Kidney (tissue), 14 donors: ENCODE data around the gene KRT83. TPM values are rescaled to one million over a fixed set of nuclear protein-coding genes. Genes with fewer than 3 reads are reported as not detected.

Experiments
- DNase-seq, 5 donors: peaks; one replicate each; pipeline ENCODE4 v3.0.0-alpha.2; 2013 to 2020
- FAIRE-seq: peaks from 2 replicates; lab custom pipeline; 2012; peaks lifted over from hg19 to GRCh38; lab: Jason Lieb, UNC
- H3K27ac ChIP-seq, 2 donors: one replicate each; pipeline ENCODE4 v1.7.0; 2013; ENCODE audit warnings: low read depth in 2 of 2, low read length in 2 of 2, inconsistent platforms in 1 of 2
- H3K27me3 ChIP-seq: one replicate; pipeline ENCODE4 v1.7.1; 2013; ENCODE audit warnings: low read length, inconsistent platforms; ENCODE audit not compliant: control insufficient read depth, insufficient read depth
- H3K36me3 ChIP-seq, 3 donors: one replicate each; pipeline versions ENCODE4 v1.7.0 to v1.7.1; 2013; ENCODE audit warnings: low read length in 3 of 3, control low read depth in 1 of 3, inconsistent platforms in 1 of 3; ENCODE audit not compliant: insufficient read depth in 3 of 3, control insufficient read depth in 2 of 3
- H3K4me1 ChIP-seq, 3 donors: one replicate each; pipeline versions ENCODE4 v1.7.0 to v1.7.1; 2013; ENCODE audit warnings: low read length in 3 of 3, inconsistent platforms in 1 of 3, low read depth in 1 of 3; ENCODE audit not compliant: control insufficient read depth in 2 of 3, insufficient read depth in 2 of 3
- H3K4me3 ChIP-seq, 3 donors: one replicate each; pipeline versions ENCODE4 v1.7.0 to v1.8.1; 2013; ENCODE audit warnings: low read length in 3 of 3, control low read depth in 1 of 3, inconsistent platforms in 1 of 3
- H3K9ac ChIP-seq, 3 donors: one replicate each; pipeline versions ENCODE4 v1.7.0 to v1.7.1; 2013; ENCODE audit warnings: low read length in 3 of 3, control low read depth in 1 of 3, inconsistent platforms in 1 of 3
- H3K9me3 ChIP-seq, 3 donors: one replicate each; pipeline versions ENCODE4 v1.7.0 to v1.7.1; 2013; ENCODE audit warnings: low read length in 3 of 3, control low read depth in 1 of 3, inconsistent platforms in 1 of 3; ENCODE audit not compliant: control insufficient read depth in 2 of 3, insufficient read depth in 1 of 3
- intact Hi-C: fragments of 100-400 bp; cut with DNase I; formaldehyde crosslinking; loops from one replicate; pipeline ENCODE4 v1.11.1; 2022
- polyA plus RNA-seq: library from polyadenylated mRNA; stranded (reverse); fragments of 350-450 nt; fragmentation: Illumina TruSeq; extraction: RNeasy Lipid Tissue Mini Kit (QIAGEN cat#74804); gene quantifications from one replicate; pipeline ENCODE4 v1.2.3, GENCODE V29; 2014; ENCODE audit warnings: low read depth, low replicate concordance; ENCODE audit not compliant: insufficient read depth
- total RNA-seq: library from RNA; stranded (reverse); fragmentation: NEBNext Ultra II Directional; extraction: Animal tissue kit (Norgen Biotek cat#: 25700); gene quantifications from one replicate; pipeline ENCODE4 v1.2.1, GENCODE V29; 2021
- TF ChIP-seq, protein P1 (sequence below): IDR thresholded peaks from 3 replicates; pipeline ENCODE4 v1.5.1; 2012; ENCODE audit warnings: mild to moderate bottlenecking, moderate library complexity, borderline replicate concordance; ENCODE audit not compliant: insufficient read depth; ENCODE audit errors: extremely low read depth
- donor health status: control.
- donor health status: control.
- donor health status: control.
- donor health status: control.
- donor health status: control.
- donor health status: DM: yes; HTN: yes; CAD: no.
- donor health status: Normal renal cell carcinoma (clear cell type).

KRT83 gene
- total and polyA plus RNA-seq, 2 donors from 2014 or later: not detected

- no peak for FAIRE-seq
Measured at GRCh38 chr12:52331039-52331438, 9.8 kb upstream of the KRT83 start.

GRCh38 chr12:52327830-52328500 is 6.8 kb upstream of the KRT83 start:
- TF ChIP-seq, protein P1, sequence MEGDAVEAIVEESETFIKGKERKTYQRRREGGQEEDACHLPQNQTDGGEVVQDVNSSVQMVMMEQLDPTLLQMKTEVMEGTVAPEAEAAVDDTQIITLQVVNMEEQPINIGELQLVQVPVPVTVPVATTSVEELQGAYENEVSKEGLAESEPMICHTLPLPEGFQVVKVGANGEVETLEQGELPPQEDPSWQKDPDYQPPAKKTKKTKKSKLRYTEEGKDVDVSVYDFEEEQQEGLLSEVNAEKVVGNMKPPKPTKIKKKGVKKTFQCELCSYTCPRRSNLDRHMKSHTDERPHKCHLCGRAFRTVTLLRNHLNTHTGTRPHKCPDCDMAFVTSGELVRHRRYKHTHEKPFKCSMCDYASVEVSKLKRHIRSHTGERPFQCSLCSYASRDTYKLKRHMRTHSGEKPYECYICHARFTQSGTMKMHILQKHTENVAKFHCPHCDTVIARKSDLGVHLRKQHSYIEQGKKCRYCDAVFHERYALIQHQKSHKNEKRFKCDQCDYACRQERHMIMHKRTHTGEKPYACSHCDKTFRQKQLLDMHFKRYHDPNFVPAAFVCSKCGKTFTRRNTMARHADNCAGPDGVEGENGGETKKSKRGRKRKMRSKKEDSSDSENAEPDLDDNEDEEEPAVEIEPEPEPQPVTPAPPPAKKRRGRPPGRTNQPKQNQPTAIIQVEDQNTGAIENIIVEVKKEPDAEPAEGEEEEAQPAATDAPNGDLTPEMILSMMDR: no peak
- Histone ChIP-seq H3K4me3 (no peak overlapping the region), H3K27me3 (no peaks in the 10 kb centered on the region), H3K9me3 (no peaks in the 10 kb centered on the region), H3K9ac (no peak overlapping the region), H3K27ac (no peak overlapping the region), H3K4me1 (no peaks in the 10 kb centered on the region), H3K36me3 (no peaks in the 10 kb centered on the region)
- DNase-seq (peak in 1 of 5 donors; percentile 64), FAIRE-seq (no peak)
- intact Hi-C loops: loop anchor here (5.0 kb wide), 1 partner anchor 171 kb away; no protein-coding TSS in a partner anchor

More at GRCh38 chr12:52331039-52331438, 9.8 kb upstream of the KRT83 start:
- intact Hi-C loops: no loop called here
- Histone ChIP-seq H3K9ac (no peak overlapping the region), H3K27ac (no peak overlapping the region), H3K4me1 (no peaks in the 10 kb centered on the region), H3K4me3 (no peak overlapping the region), H3K27me3 (no peaks in the 10 kb centered on the region), H3K9me3 (peaks cover 0 to 3% (median 0%) of the 10 kb centered on the region in 3 donors), H3K36me3 (no peaks in the 10 kb centered on the region)
- peak in 1 of 5 donors; percentile 17 for DNase-seq
- TF ChIP-seq, protein P1: no peak

DNA sequence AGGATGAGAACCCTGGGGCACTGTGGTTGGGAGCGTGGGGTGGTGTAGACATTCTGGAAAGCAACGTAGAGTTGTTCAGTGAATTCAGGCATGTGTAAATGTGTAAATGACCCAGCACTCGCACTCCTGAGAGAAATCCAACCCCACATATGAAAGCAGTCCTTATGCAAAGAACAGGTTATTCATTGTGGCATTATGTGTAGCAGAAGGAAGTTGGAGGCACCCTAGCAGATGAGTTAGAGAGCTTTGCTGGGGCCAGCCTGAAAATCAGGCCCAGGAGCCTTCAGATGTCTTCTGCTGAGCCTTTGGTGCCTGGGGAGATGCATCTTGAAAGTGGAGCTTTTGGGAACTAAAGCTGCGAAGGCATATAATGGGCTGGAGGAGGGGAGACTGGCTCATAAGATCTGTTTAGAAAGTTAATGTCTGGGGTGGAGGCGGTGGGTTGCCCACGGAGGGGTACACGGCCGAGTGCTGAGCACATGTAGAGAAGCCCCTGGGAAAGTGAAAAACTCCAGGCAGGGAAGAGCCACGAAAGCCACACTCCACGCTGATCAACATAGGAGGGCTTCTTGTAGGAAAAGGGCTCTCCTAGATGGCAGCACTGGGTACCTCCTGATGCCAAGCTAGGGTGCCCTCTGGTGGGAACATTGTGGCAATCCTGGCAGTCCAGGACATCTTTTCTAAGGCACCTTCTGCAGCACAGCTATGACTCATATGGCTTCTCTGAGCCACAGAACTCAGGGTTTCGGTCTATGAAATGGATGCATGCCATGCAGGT is 6.0 kb upstream of the KRT83 start:
- no peak overlapping the region for H3K4me3 ChIP-seq
- peak; percentile 78 to 89 (median 82) for DNase-seq
- H3K4me1 ChIP-seq: no peaks in the 10 kb centered on the region
- intact Hi-C loops: loop anchor here (5.0 kb wide), 1 partner anchor 170 kb away; no protein-coding TSS in a partner anchor
- no peak for FAIRE-seq
- H3K27me3 ChIP-seq: no peaks in the 10 kb centered on the region
- TF ChIP-seq, protein P1: peak; percentile 90
- no peak overlapping the region for H3K27ac ChIP-seq
- no peaks in the 10 kb centered on the region for H3K36me3 ChIP-seq
- H3K9ac ChIP-seq: no peak overlapping the region
- no peaks in the 10 kb centered on the region for H3K9me3 ChIP-seq
